ENCODE measurements around the gene RAD54L. TPM values are rescaled to one million over a fixed set of nuclear protein-coding genes. Genes with fewer than 3 reads are reported as not detected.
A peak's percentile ranks its signal among the peaks of the same experiment; 100 is the strongest.
"Not testable (repeated sequence)": the region's sequence is repeated elsewhere in the genome, so short reads cannot be mapped to it uniquely, and the experiment has no call there.

Gene RAD54L
- total RNA-seq, 2 experiments from 2014 or later = 47.9 to 50.8 TPM

- POLR2A ChIA-PET = interaction anchor here (0.6 to 2.5 kb wide), 8 partner anchors 11 to 55 kb away, joined by 3 to 21 read pairs (median 10); partner anchors contain the start of genes NSUN4 and RAD54L
- H3K9me3 Mint-ChIP-seq = no peaks in the 10 kb centered on the region
- ATAC-seq (ENCODE audit: low read depth) (peak; percentile 37), DNase-seq (peak; percentile 78)
- H3K27ac Mint-ChIP-seq = peak overlapping the region; percentile 99
- H3K27me3 Mint-ChIP-seq = no peaks in the 10 kb centered on the region
- H3K36me3 Mint-ChIP-seq = peaks cover 20% of the 10 kb centered on the region
- peaks cover 28% of the 10 kb centered on the region for H3K4me1 Mint-ChIP-seq
- H3K4me3 Mint-ChIP-seq = peak overlapping the region; percentile 93
Observed at GRCh38 chr1:46301808-46302640, 54.5 kb downstream of the RAD54L start.

DNA sequence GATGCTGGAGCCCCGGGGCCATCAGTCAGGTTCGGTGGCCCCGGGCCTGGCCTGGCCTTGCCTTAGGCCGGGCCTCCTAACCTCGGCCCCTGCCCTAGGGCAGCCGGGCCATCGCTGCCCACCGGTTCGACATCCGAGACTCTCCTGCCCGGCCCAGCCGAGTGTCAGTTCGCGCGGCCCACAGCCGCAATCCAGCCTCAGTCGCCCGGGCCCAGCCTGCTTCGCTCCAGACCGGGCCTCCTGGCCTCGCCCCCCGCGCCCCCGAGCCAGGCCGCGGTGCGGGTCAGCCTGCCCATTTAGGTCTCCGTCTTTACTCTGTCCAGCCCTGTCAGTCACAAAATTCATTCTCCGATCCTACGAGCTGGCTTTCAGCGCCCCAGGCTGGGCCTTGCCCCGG lies 55.1 kb downstream of the RAD54L start:
- POLR2A ChIA-PET = interaction anchor here (0.7 to 2.5 kb wide), 12 partner anchors 8 to 766 kb away, joined by 3 to 21 read pairs (median 4); partner anchors contain the start of genes NSUN4 and RAD54L
- DNase-seq (peak; percentile 72), ATAC-seq (ENCODE audit: low read depth) (peak; percentile 16)
- H3K4me3 Mint-ChIP-seq = peak overlapping the region; percentile 93
- peaks cover 15% of the 10 kb centered on the region for H3K36me3 Mint-ChIP-seq
- no peaks in the 10 kb centered on the region for H3K27me3 Mint-ChIP-seq
- H3K9me3 Mint-ChIP-seq = no peaks in the 10 kb centered on the region
- H3K27ac Mint-ChIP-seq = peak overlapping the region; percentile 99
- peaks cover 32% of the 10 kb centered on the region for H3K4me1 Mint-ChIP-seq

GRCh38 chr1:46303038-46303871 lies 55.7 kb downstream of the RAD54L start, which contains the start of the genes LRRC41 and UQCRH:
LRRC41 (minus strand) TSS chr1:46303616; CDS start chr1:46303322, 294 bp downstream.
UQCRH (plus strand) TSS chr1:46303698; CDS start chr1:46303767, 69 bp downstream.
- peak; percentile 80 for ATAC-seq (ENCODE audit: low read depth)
- Mint-ChIP-seq H3K27ac (peak within 1 kb of the TSS; percentile 99), H3K4me3 (peak within 1 kb of the TSS; percentile 93), H3K9me3 (no peaks in the 10 kb centered on the region), H3K4me1 (peaks cover 37% of the 10 kb centered on the region), H3K36me3 (peaks cover 11% of the 10 kb centered on the region), H3K27me3 (no peaks in the 10 kb centered on the region)
- POLR2A ChIA-PET = interaction anchor here (0.7 to 2.5 kb wide), 16 partner anchors 9 to 767 kb away, joined by 3 to 21 read pairs (median 4); partner anchors contain the start of genes NSUN4 and RAD54L
- DNase-seq = peak; percentile 94

GRCh38 chr1:46303872-46304326 lies 56.3 kb downstream of the RAD54L start:
- H3K4me1 Mint-ChIP-seq = peaks cover 40% of the 10 kb centered on the region
- POLR2A ChIA-PET = interaction anchor here (0.8 to 2.5 kb wide), 12 partner anchors 10 to 137 kb away, joined by 3 to 21 read pairs (median 6); partner anchors contain the start of genes NSUN4 and RAD54L
- peak overlapping the region; percentile 99 for H3K27ac Mint-ChIP-seq
- ATAC-seq (ENCODE audit: low read depth) = no peak
- H3K4me3 Mint-ChIP-seq = peak overlapping the region; percentile 93
- no peaks in the 10 kb centered on the region for H3K27me3 Mint-ChIP-seq
- DNase-seq = no peak
- H3K36me3 Mint-ChIP-seq = peaks cover 9% of the 10 kb centered on the region
- H3K9me3 Mint-ChIP-seq = no peaks in the 10 kb centered on the region

DNA sequence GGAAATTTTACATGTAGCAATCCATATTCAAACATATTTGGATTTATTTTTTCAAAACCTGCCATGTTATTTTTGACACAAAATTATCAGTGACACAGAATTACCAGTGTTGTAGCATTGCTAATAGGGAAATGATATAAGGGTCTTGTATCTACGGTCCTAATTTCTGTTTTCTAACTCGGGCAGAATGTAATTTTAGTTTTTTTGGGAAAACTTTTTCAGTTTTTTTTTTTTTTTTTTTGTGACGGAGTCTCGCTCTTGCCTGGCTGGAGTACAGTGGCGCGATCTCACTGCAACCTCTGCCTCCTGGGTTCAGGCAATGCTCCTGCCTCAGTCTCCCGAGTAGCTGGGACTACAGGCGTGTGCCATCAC lies 58.6 kb downstream of the RAD54L start:
- Mint-ChIP-seq H3K27me3 (no peaks in the 10 kb centered on the region), H3K4me3 (peak overlapping the region; percentile 56), H3K27ac (peak overlapping the region; percentile 24), H3K36me3 (peaks cover 20% of the 10 kb centered on the region), H3K9me3 (no peaks in the 10 kb centered on the region), H3K4me1 (peaks cover 33% of the 10 kb centered on the region)
- no peak for DNase-seq
- ATAC-seq (ENCODE audit: low read depth) = no peak
- POLR2A ChIA-PET = interaction anchor here (0.7 to 1.7 kb wide), 2 partner anchors 33 to 38 kb away, joined by 3 read pairs; no protein-coding TSS in a partner anchor

GRCh38 chr1:46309401-46310159 lies 62.0 kb downstream of the RAD54L start:
- Mint-ChIP-seq H3K4me1 (peaks cover 26% of the 10 kb centered on the region), H3K27ac (no peak overlapping the region), H3K9me3 (no peaks in the 10 kb centered on the region), H3K36me3 (peaks cover 23% of the 10 kb centered on the region), H3K4me3 (no peak overlapping the region), H3K27me3 (no peaks in the 10 kb centered on the region)
- ATAC-seq (ENCODE audit: low read depth) = no peak
- DNase-seq = no peak
- POLR2A ChIA-PET = interaction anchor here (0.7 kb wide), 1 partner anchor 30 kb away, joined by 4 read pairs; no protein-coding TSS in a partner anchor

- ATAC-seq (ENCODE audit: low read depth) = no peak
- no peaks in the 10 kb centered on the region for H3K9me3 Mint-ChIP-seq
- peaks cover 22% of the 10 kb centered on the region for H3K4me1 Mint-ChIP-seq
- no peaks in the 10 kb centered on the region for H3K27me3 Mint-ChIP-seq
- H3K4me3 Mint-ChIP-seq = no peak overlapping the region
- no peak overlapping the region for H3K27ac Mint-ChIP-seq
- peaks cover 23% of the 10 kb centered on the region for H3K36me3 Mint-ChIP-seq
- no peak for DNase-seq
- POLR2A ChIA-PET = no interaction called here
Observed at GRCh38 chr1:46310321-46310720, 62.8 kb downstream of the RAD54L start.

DNA sequence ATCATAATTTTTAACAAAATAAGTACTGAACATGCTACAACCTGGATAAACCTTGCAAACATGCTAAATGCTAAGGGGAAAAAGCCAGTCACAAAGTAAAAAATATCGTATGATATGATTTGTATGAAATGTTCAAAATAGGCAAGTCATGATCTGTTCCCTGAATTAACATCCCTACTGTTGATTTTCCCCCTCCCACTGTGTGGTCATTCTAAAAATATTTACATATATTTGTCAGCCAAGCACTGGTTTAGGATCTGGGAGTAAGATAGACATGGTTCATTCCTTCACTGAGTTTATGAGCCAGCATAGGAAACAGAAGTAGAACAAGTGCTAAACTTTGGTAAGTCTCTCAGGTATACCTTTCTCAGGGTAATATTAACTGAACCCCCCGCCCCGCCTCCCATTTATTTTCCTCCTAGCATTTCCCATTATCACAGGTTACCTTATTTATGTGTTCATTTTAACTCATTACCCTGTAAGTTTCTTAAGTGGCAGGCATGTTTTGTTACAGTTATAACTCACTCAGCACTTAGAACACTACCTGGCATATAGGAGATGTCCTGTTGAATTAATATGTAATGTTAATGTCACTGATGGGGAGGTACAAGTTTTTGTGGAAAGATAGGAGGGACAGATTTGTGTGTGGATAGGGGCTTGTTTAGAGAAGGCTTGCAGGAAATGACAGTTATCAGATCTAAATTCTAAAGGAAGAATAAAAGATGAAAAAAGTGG lies 68.3 kb downstream of the RAD54L start:
- POLR2A ChIA-PET = no interaction called here
- no peaks in the 10 kb centered on the region for H3K4me1 Mint-ChIP-seq
- no peak for ATAC-seq (ENCODE audit: low read depth)
- H3K4me3 Mint-ChIP-seq = no peak overlapping the region
- DNase-seq = no peak
- H3K27ac Mint-ChIP-seq = no peak overlapping the region
- H3K27me3 Mint-ChIP-seq = no peaks in the 10 kb centered on the region
- no peaks in the 10 kb centered on the region for H3K9me3 Mint-ChIP-seq
- H3K36me3 Mint-ChIP-seq = peaks cover 15% of the 10 kb centered on the region

- Mint-ChIP-seq H3K9me3 (no peaks in the 10 kb centered on the region), H3K27me3 (no peaks in the 10 kb centered on the region), H3K36me3 (peaks cover 11% of the 10 kb centered on the region), H3K4me1 (no peaks in the 10 kb centered on the region), H3K27ac (no peak overlapping the region), H3K4me3 (no peak overlapping the region)
- POLR2A ChIA-PET = interaction anchor here (1.1 kb wide), 3 partner anchors 13 to 29 kb away, joined by 3 to 5 read pairs (median 5); no protein-coding TSS in a partner anchor
- ATAC-seq (ENCODE audit: low read depth) (no peak), DNase-seq (no peak)
Observed at GRCh38 chr1:46317323-46317722, 69.8 kb downstream of the RAD54L start.

DNA sequence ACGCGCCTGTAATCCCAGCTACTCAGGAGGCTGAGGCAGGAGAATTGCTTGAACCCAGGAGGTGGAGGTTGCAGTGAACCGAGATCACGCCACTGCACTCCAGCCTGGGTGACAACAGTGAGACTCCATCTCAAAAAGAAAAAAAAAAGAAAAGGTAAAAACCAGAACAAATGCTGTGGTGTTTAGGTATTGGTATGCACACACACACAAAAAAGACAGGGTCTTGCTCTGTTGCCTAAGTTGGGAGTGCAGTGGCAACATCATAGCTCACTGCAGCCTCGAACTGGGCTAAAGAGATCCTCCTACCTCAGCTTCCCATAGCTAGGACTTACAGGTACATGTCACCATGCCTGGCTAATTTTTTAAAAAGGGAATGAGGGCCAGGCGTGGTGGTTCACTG lies 71.7 kb downstream of the RAD54L start:
- ATAC-seq (ENCODE audit: low read depth); DNase-seq; H3K4me3 Mint-ChIP-seq; H3K9me3 Mint-ChIP-seq; H3K27me3 Mint-ChIP-seq; H3K36me3 Mint-ChIP-seq; H3K4me1 Mint-ChIP-seq; H3K27ac Mint-ChIP-seq: not testable (repeated sequence)
- POLR2A ChIA-PET = interaction anchor here (1.0 to 1.6 kb wide), 2 partner anchors 16 to 38 kb away, joined by 3 to 4 read pairs; no protein-coding TSS in a partner anchor

DNA sequence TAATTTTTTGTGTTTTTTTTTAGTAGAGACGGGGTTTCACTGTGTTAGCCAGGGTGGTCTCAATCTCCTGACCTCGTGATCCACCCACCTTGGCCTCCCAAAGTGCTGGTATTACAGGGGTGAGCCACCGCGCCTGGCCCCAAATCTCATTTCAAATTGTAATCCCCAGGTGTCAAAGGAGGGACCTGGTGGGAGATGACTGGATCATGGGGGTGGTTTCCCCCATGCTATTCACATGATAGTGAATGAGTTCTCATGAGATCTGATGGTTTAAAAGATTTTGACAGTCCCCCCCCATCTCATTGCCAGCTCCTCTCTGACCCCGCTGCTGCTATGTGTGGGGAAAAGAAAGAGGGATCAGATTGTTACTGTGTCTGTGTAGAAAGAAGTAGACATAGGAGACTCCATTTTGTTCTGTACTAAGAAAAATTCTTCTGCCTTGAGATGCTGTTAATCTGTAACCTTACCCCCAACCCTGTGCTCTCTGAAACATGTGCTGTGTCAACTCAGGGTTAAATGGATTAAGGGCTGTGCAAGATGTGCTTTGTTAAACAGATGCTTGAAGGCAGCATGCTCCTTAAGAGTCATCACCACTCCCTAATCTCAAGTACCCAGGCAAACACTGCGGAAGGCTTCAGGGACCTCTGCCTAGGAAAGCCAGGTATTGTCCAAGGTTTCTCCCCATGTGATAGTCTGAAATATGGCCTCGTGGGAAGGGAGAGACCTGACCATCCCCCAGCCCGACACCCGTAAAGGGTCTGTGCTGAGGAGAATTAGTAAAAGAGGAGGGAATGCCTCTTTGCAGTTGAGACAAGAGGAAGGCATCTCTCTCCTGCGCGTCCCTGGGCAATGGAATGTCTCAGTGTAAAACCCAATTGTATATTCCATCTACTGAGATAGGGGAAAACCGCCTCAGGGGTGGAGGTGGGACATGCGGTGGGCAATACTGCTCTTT lies 72.7 kb downstream of the RAD54L start:
- H3K4me1 Mint-ChIP-seq; DNase-seq; H3K27ac Mint-ChIP-seq; H3K27me3 Mint-ChIP-seq; H3K9me3 Mint-ChIP-seq; H3K36me3 Mint-ChIP-seq; H3K4me3 Mint-ChIP-seq; ATAC-seq (ENCODE audit: low read depth): not testable (repeated sequence)
- POLR2A ChIA-PET = interaction anchor here (1.0 kb wide), 1 partner anchor 17 kb away, joined by 4 read pairs; no protein-coding TSS in a partner anchor

All from activated naive CD8-positive, alpha-beta T cell treated with anti-CD3 and anti-CD28 coated beads, Interleukin-2, amount 10 ng/mL, durations not matched to agents 7 days and 5 days (primary cell).